IPS-NIHi7 (cell line): ENCODE measurements around the gene KHSRP.
A peak's percentile ranks its signal among the peaks of the same experiment; 100 is the strongest.
"Not testable (repeated sequence)": the region's sequence is repeated elsewhere in the genome, so short reads cannot be mapped to it uniquely, and the experiment has no call there.

ENCODE experiments used
- DNase-seq: peaks from one replicate; pipeline ENCODE4 v3.0.0; 2012; ENCODE audit warnings: mixed read lengths; ENCODE audit errors: extremely low spot score

KHSRP gene

GRCh38 chr19:6417713-6418561 lies 6.7 kb downstream of the KHSRP start:
- DNase-seq = peak; percentile 49

GRCh38 chr19:6416658-6417405 lies 7.8 kb downstream of the KHSRP start:
- DNase-seq = no peak

GRCh38 chr19:6415591-6416190 lies 8.9 kb downstream of the KHSRP start:
- no peak for DNase-seq

GRCh38 chr19:6414793-6415590 lies 9.6 kb downstream of the KHSRP start:
- DNase-seq = no peak

DNA sequence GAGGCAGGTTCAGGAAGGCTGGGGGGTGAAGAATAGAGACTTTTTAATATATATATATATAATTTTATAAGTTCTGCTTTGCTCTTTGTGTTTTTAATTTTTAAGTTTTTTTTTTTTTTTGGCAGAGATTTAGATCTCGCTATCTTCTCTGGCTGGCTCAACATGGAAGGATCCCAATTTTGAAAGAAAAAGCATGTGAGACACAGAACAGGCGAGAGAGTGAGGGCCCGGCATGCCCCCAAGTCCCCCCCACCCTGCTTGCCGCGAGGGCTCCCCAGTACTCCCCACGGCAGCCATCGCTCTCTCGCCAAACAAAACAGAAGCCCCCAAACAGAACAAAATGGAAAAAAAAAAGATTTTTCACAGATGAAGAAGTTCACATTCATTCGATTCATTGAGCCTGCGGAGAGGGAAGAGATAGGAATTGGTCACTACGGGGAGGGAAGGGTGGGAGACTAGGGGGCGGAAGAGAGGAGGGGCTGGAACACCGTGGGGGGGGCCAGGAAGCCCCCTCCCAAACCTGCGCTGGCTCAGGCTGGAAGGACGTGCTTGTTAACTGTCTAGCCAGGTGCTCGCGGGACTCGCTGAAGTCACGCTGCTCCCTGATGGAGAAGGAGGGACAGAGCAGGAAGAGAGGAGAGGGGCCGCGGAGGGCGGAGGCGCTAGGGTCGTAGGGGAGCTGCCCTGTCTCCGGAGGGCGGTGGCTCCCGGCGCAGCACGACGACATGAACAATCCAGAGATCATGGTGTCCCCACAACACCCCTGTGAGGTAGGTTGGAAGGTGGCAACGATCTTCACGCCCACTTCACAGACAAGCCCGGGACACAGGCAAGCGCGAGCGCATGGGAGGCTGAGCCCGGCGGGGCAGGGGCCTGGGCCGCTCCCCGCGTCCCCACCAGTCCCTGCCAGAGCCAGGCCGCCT lies 10.6 kb downstream of the KHSRP start:
- DNase-seq = peak; percentile 31

DNA sequence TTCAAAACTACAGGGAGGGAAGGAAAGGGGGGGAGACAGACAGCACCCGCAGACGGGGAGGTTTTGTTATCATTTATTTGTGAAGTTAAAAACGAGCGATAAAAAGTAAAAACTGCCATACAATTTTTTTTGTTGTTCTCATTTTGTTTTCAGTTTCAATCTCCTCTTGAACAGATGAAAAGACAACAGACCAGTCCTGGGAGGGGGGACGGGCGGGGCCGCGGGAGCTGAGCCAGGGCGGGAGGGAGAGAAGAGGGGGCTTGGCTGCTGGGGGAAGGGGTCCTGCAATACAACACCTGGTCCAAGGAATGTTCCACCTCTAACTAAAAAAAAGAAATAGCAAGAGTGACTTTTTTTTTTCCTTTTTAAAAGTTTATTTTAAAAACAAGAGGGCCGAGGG lies 11.3 kb downstream of the KHSRP start:
- no peak for DNase-seq

DNA sequence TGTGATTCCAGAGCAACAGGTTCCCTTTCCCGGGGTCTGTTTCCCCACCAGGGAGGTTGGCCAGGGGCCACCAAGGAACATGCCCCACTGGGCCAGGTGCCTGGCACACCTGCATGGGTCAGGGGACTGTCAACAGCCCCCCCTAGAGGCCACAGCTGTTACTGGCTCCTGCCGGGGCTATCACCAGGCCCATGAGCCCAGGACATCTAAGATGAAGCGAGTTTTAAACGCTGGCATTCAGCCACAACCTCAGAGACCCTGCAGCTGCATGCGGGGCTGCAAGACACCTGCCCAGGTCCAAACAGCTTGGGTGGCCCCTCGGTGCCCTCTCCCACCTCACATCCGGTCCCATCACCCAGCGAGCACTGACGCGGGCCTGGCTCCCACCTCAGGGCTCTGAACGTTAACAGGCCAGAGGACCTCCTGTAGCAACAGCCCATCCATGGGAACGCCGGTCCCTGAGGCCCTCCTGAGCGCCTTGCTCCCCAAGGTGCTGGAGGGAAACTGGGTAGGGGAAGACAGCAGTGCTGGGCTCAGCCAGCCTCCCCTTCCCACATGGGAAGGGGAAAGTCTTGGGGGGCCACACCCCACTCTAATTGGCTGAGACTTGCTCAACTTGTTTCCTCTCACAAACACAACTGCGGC lies 12.0 kb downstream of the KHSRP start:
- peak; percentile 89 for DNase-seq

DNA sequence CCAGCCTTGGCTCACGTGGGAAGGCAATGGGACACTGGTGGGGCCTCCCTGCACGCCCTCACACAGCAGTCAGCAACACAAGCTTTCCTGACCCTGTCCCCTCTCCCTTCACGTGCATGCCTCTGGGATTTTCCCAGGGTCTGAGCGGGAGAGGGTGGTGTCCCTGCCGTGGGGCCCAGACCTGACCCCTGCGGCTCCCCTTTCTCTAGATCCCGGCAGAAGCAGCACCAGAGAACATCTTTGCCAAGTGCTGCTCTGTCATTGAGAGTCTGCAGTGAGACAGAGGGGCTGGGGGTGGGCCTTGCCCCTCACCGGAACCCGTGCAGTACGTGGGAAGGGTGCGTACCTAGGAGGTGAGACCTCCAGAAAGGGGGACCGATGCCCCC lies 12.6 kb downstream of the KHSRP start:
- no peak for DNase-seq

- DNase-seq = no peak
Measured at GRCh38 chr19:6409346-6409745, 15.3 kb downstream of the KHSRP start.

DNA sequence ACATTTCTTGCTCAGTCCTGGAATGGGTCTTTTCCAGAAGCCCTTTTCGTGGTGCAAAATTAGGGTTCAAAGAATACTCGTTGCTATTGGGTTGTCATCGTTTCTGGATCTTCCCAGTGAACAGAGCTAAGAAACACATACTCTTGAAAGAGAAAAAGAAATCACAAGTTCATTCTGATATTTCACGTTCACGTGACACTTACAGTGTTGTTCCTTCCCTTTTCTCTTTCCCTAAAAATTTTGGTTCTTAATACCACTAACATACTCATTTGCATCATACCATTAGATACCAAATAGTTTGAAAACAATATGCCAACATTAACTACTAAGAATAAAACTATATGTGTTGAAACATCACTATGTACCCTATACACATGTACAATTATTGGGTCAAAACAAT lies 18.2 kb downstream of the KHSRP start:
- DNase-seq = no peak

GRCh38 chr19:6402837-6403608 lies 21.6 kb downstream of the KHSRP start:
- no peak for DNase-seq

- DNase-seq = no peak
Measured at GRCh38 chr19:6402058-6402457, 22.6 kb downstream of the KHSRP start.

DNA sequence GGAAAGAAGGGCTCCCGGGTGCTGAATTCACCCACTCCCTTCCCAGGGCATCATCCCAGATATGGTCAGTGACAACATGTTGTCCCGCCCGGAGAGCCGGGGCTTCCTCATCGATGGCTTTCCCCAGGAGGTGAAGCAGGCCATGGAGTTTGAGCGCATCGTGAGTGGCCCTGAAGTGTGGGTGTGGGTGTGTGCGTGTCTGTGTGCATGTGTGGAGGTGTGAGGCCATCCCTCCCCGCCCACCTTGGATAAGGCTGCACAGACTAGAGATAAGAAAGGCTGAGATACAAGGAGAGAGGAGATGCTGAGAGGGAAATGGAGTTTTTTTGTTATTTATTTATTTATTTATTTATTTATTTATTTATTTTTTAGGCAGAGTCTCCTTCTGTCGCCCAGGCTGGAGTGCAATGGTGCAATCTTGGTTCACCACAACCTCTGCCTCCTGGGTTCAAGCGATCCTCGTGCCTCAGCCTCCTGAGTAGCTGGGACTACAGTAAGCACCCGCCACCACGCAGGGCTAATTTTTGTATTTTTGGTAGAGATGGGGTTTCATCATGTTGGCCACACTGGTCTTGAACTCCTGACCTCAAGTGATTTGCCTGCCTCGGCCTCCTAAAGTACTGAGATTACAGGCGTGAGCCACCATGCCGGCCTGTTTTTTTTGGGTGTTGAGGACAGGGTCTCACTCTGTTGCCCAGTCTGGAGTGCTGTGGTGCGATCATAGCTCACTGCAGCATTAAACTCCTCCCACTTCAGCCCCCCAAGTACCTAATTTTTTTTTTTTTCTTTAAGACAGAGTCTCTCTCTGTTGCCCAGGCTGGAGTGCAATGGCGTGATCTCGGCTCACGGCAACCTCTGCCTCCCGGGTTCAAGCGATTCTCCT lies 24.3 kb downstream of the KHSRP start:
- not testable (repeated sequence) for DNase-seq

DNA sequence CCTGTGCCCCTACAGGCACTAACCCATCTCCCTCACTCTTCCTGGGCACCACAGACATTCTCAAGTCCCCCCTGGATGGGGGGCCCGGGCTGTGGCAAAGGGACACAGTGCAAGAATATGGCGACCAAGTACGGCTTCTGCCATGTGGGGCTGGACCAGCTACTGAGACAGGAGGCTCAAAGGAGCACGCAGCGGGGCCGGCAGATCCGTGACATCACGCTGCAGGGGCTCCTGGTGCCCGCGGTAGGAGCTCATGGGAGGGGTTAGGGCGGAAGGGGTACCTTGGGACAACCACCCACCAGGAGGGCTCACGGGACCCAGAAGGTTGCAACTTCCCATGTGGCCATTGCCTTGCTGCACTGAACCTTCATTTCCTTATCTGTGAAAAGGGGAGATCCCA lies 28.3 kb downstream of the KHSRP start:
- DNase-seq = no peak

GRCh38 chr19:6394831-6395230 lies 29.8 kb downstream of the KHSRP start:
- DNase-seq = no peak

DNA sequence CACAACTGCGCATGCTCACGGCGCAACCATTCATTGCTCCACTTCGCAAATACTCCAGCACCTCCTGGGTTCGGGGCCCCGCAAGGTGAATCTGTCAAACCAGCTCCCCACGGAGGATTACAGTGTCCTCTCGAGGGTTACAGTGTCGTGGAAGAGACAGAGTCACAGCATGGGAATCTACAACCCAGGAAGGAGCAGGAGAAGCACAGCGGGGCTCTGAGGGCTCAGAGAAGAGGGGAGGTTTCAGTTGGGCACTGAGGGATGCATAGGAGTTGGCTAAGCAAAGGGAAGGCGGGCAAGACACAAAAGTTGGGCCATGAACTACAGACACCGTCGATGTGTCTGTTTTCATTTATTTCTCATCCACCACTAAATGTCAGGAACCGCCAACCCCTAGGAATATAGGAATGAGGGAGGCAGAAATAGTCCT lies 30.6 kb downstream of the KHSRP start:
- no peak for DNase-seq

DNA sequence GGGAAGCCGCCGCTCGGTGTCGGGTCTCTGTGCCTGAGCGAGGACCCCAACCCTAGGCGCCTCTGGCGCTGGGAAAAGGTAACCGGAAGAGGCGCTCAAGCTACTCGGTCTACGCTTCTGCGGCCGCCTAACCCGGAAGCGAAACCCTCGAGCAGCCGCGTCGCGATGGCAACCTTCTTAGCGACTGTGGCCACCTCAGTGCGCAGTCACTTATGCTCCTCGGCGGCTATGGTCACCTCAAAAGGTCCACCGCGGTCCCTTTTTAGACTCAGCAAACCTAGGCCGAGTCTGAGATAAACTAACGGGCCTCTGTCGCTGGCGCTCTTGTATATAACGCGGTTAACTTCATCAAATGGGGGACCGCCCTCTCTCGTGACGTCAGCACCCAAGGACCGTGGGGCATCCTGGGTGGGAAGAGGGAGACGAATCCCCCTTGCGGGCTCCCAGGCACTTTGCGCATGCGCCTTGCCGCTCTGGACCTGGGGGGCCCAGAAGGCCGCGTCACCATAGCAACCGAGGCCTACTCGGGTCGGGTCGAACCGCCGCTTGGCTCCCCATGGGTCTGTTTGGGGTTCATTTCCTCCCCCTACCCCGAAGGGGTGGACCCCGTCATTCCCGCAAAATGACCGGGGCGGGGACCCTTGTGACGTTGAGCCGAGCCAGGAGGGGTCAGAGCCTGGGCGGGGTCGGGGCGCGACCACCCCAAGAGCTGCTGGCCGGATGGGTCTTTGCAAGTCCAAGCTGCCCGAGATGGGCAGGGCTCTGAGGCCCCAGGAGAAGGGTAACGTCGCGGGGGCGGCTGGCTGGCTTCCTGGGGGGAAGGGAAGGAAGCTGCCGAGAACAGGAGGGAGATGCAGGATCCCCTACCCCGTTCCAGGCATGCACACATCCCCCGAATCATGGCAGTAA lies 31.3 kb downstream of the KHSRP start, which contains the start of gene GTF2F1:
Gene GTF2F1 (minus strand): TSS at position 91 of the 909 bp plus-strand sequence. CDS start 169 bp downstream, outside the sequence.
- DNase-seq = peak; percentile 97
